Mesothelial cell of epicardium (in vitro differentiated cells): Measurements from ENCODE around the gene FCSK. TPM values are rescaled to one million over a fixed set of nuclear protein-coding genes. Genes with fewer than 3 reads are reported as not detected.

Source experiments
- DNase-seq, 2 experiments: peaks; one replicate each; pipeline ENCODE4 v3.0.0; 2021; ENCODE audit warnings: low spot score in 2 of 2; ENCODE audit not compliant: unreplicated experiment in 2 of 2
- H3K27ac Mint-ChIP-seq: 2 replicates; pipeline ENCODE4 v1.8.0; 2021; ENCODE audit warnings: mixed read lengths
- H3K27me3 Mint-ChIP-seq: 2 replicates; pipeline ENCODE4 v1.8.0; 2021; ENCODE audit warnings: low read depth, mixed read lengths
- H3K36me3 Mint-ChIP-seq: 2 replicates; pipeline ENCODE4 v1.8.0; 2021; ENCODE audit warnings: mixed read lengths
- H3K4me1 Mint-ChIP-seq: 2 replicates; pipeline ENCODE4 v1.8.0; 2021; ENCODE audit warnings: mixed read lengths
- H3K4me3 Mint-ChIP-seq: 2 replicates; pipeline ENCODE4 v1.8.0; 2021; ENCODE audit warnings: mild to moderate bottlenecking, moderate library complexity, mixed read lengths
- H3K9me3 Mint-ChIP-seq: 2 replicates; pipeline ENCODE4 v1.8.0; 2021; ENCODE audit warnings: mixed read lengths
- total RNA-seq: library from RNA; stranded (reverse); gene quantifications from 3 replicates; pipeline ENCODE4 v1.2.1, GENCODE V29; 2021
- TF ChIP-seq, protein P1 (sequence below): fragments of 200-600 bp; sonication (generic); IDR thresholded peaks from one replicate; pipeline ENCODE4 v1.5.0; 2021; ENCODE audit warnings: antibody characterized with exemption; ENCODE audit not compliant: unreplicated experiment

FCSK gene
- total RNA-seq, 1 donor from 2014 or later: 27.7 TPM

DNA sequence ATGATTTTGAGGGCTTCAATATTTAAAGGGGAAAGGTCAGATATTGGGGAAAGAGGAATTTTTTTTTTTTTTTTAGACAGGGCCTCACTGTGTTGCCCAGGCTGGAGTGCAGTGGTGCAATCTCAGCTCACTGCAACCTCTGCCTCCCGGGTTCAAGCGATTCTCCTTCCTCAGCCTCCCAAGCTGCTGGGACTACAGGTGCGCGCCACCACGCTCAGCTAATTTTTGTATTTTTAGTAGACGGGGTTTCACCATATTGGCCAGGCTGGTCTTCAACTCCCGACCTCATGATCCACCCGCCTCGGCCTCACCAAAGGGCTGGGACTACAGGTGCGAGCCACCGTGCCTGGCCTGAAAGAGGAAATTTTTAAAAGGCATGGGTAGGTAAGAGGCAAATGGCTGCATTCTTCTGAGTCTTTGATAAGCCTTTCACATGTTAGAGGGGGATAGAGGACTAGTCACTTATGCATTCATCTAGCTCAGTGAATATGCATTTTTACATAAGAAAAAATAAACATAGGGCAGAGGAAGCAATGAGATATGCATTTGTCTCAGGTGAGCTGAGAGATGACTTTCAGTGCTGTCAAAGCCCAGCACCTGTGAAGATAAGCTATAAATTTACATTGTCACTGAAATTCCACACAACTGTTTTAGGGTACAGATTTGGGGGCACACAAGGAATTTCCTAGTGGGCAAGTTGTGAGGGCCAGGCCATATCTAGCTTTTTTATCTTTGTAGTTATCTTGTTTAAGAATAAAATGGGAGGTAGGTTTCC is 1.1 kb upstream of the FCSK start:
- H3K27ac Mint-ChIP-seq: peak overlapping the region; percentile 96
- H3K36me3 Mint-ChIP-seq: no peaks in the 10 kb centered on the region

DNA sequence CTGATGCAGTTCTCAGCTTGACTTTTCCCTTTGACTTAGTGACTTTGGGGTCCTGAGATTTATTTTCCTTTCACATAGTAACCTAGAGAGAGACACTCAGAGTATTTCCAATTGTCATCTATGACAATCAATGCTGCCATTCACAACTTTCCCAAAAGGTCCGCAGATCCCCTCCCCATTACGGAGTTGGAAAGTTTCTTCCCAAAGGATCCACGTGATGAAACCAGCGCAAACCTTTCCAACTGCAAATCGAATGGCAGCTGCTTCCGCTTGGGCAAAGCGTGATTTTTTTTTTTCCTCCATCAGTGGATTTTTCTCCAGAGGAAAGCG is 538 bp upstream of the FCSK start:
- no peak for DNase-seq
- Mint-ChIP-seq H3K9me3 (no peaks in the 10 kb centered on the region), H3K4me1 (peaks cover 12% of the 10 kb centered on the region), H3K36me3 (no peaks in the 10 kb centered on the region), H3K4me3 (peak overlapping the region; percentile 86), H3K27ac (peak overlapping the region; percentile 96), H3K27me3 (no peaks in the 10 kb centered on the region)
- TF ChIP-seq, protein P1, sequence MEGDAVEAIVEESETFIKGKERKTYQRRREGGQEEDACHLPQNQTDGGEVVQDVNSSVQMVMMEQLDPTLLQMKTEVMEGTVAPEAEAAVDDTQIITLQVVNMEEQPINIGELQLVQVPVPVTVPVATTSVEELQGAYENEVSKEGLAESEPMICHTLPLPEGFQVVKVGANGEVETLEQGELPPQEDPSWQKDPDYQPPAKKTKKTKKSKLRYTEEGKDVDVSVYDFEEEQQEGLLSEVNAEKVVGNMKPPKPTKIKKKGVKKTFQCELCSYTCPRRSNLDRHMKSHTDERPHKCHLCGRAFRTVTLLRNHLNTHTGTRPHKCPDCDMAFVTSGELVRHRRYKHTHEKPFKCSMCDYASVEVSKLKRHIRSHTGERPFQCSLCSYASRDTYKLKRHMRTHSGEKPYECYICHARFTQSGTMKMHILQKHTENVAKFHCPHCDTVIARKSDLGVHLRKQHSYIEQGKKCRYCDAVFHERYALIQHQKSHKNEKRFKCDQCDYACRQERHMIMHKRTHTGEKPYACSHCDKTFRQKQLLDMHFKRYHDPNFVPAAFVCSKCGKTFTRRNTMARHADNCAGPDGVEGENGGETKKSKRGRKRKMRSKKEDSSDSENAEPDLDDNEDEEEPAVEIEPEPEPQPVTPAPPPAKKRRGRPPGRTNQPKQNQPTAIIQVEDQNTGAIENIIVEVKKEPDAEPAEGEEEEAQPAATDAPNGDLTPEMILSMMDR: no peak

More for the DNA sequence above, 1.1 kb upstream of the FCSK start:
- peak overlapping the region; percentile 86 for H3K4me3 Mint-ChIP-seq
- no peaks in the 10 kb centered on the region for H3K27me3 Mint-ChIP-seq
- H3K4me1 Mint-ChIP-seq: peaks cover 12% of the 10 kb centered on the region
- TF ChIP-seq, protein P1: no peak
- H3K9me3 Mint-ChIP-seq: no peaks in the 10 kb centered on the region
- DNase-seq: no peak

DNA sequence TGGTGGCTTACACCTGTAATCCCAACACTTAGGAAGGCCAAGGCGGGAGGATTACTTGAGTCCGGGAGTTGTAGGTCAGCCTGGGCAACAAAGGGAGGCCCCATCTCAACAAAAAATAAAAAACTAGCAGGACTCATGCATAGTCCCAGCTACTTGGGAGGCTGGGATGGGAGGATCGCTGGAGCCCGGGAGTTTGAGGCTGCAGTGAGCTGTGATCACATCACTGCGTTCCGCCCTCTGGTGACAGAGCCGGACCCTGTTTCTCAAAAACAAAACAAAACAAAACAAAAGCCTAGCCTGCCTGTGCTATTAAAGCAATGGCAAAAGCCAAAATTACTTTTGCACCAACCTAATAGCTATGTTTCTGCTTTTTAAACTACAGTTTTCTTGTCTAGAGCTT is 1.5 kb downstream of the FCSK start:
- DNase-seq: no peak
- TF ChIP-seq, protein P1: no peak
- Mint-ChIP-seq H3K27ac (no peak overlapping the region), H3K27me3 (no peaks in the 10 kb centered on the region), H3K9me3 (no peaks in the 10 kb centered on the region), H3K4me1 (peaks cover 12% of the 10 kb centered on the region), H3K4me3 (no peak overlapping the region), H3K36me3 (no peaks in the 10 kb centered on the region)

DNA sequence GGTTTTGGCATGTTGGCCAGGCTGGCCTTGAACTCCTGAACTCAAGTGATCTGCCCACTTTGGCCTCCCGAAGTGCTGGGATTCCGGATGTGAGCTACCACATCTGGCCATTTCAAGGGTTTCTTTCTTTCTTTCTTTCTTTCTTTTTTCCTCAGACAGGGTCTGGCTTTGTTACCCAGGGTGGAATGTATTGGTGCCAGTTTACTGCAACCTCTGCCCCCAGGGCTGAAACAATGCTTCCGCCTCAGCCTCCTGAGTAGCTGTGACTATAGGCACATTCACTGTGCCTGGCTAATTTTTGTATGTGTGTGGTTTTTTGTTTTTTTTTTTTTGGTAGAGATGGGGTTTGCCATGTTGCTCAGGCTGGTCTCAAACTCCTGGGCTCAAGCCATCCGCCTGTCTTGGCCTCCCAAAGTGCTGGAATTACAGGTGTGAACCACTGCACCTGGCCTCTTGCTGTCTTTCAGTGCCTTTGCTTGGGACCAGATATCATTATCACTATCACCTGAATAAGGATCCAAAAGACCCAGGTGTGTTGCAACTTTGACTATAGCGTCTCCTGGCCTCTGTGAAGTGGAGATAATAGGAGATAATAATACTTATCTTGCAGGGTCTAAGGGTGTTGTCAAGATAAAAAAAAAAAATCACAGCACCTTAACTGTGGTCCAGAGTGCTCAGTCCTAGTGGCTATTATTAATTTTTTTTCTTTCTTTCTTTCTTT is 3.2 kb downstream of the FCSK start:
- H3K36me3 Mint-ChIP-seq: no peaks in the 10 kb centered on the region
- no peak for DNase-seq
- no peaks in the 10 kb centered on the region for H3K27me3 Mint-ChIP-seq
- peaks cover 12% of the 10 kb centered on the region for H3K4me1 Mint-ChIP-seq
- no peak overlapping the region for H3K4me3 Mint-ChIP-seq
- H3K27ac Mint-ChIP-seq: no peak overlapping the region
- no peaks in the 10 kb centered on the region for H3K9me3 Mint-ChIP-seq
- TF ChIP-seq, protein P1: no peak

DNA sequence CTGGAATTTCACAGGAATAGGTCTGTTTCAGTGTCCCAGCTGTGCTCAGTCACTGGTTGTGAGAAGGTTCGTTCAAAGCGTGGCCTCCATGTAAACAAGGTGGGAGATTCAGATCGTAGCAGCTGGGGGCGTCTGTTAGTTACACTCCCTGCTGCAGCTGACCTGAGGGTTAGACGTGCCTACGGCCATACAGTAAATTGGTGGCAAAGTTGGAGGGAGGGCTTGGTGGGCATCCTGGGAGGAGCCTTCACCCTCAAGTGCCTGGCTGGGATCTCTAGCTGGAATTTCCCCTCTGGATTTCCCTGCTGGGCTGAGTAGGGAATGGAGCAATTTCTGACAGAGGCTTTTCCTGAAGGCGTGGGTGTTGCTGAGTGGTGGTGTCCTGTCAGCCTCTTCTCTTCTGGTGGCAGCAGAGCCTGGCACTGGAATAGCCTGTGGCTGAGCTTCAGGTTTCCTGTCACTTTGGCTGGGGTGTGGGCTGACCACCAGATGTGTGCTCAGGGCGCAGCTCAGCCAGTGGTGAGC is 6.4 kb downstream of the FCSK start:
- no peaks in the 10 kb centered on the region for H3K36me3 Mint-ChIP-seq
- no peaks in the 10 kb centered on the region for H3K9me3 Mint-ChIP-seq
- no peaks in the 10 kb centered on the region for H3K27me3 Mint-ChIP-seq
- no peaks in the 10 kb centered on the region for H3K4me1 Mint-ChIP-seq
- TF ChIP-seq, protein P1: no peak
- H3K27ac Mint-ChIP-seq: no peak overlapping the region
- no peak for DNase-seq
- H3K4me3 Mint-ChIP-seq: no peak overlapping the region
